ENCODE results near the gene SLC29A4. TPM values are rescaled to one million over a fixed set of nuclear protein-coding genes. Genes with fewer than 3 reads are reported as not detected.
A peak's percentile ranks its signal among the peaks of the same experiment; 100 is the strongest.
"Not testable (repeated sequence)": the region's sequence is repeated elsewhere in the genome, so short reads cannot be mapped to it uniquely, and the experiment has no call there.

SLC29A4 gene
- total RNA-seq, 5 donors from 2014 or later (not counting 1 experiment from before 2014, with no cell fraction given): 0.20 to 0.49 (median 0.32) TPM

- no peak overlapping the region for H3K27ac Mint-ChIP-seq
Observed at GRCh38 chr7:5279734-5280133, 3.0 kb upstream of the SLC29A4 start.

GRCh38 chr7:5281598-5282500, 894 bp upstream of the SLC29A4 start:
- POLR2A ChIA-PET; ATAC-seq (replicated peaks in 1 of 4); H3K36me3 Mint-ChIP-seq; H3K4me1 Mint-ChIP-seq; H3K9me3 Mint-ChIP-seq; H3K27ac ChIP-seq (ENCODE audit: low read length); H3K27ac Mint-ChIP-seq; H3K9me3 ChIP-seq; H3K4me3 ChIP-seq (ENCODE audit: control insufficient read depth in 1 of 2, extremely low read depth in 1 of 2, low read length in 1 of 2); CTCF ChIA-PET; H3K4me1 ChIP-seq (ENCODE audit: control insufficient read depth in 1 of 2, extremely low read depth in 1 of 2, insufficient read depth in 2 of 2, low read length in 2 of 2); DNase-seq; H3K36me3 ChIP-seq (ENCODE audit: control insufficient read depth in 2 of 2, extremely low read depth in 1 of 2, insufficient read depth in 1 of 2, low read length in 1 of 2): not testable (repeated sequence)
- WGBS (ENCODE audit: insufficient coverage): 68% methylated on average over 5 of the region's 19 CpGs
- H3K4me3 Mint-ChIP-seq: peak overlapping the region in 2 of 3 donors; percentile 59
- H3K27me3 Mint-ChIP-seq: peaks cover 4 to 25% of the 10 kb centered on the region in 2 donors
- peaks cover 0 to 44% of the 10 kb centered on the region in 2 experiments for H3K27me3 ChIP-seq (replicated peaks in 1 of 2; ENCODE audit: control insufficient read depth in 2 of 2, extremely low read depth in 1 of 2, insufficient read depth in 2 of 2, low read length in 1 of 2)

More at GRCh38 chr7:5279734-5280133, 3.0 kb upstream of the SLC29A4 start:
- 75% methylated on average over 3 of the region's 4 CpGs for WGBS (ENCODE audit: insufficient coverage)
- H3K4me3 ChIP-seq (ENCODE audit: control insufficient read depth in 1 of 2, extremely low read depth in 1 of 2, low read length in 1 of 2): no peak overlapping the region
- POLR2A ChIA-PET: no interaction called here
- no peak for ATAC-seq (replicated peaks in 1 of 4)
- no peaks in the 10 kb centered on the region for H3K9me3 ChIP-seq
- Mint-ChIP-seq H3K36me3 (no peaks in the 10 kb centered on the region), H3K27me3 (peaks cover 4 to 19% of the 10 kb centered on the region in 2 donors), H3K4me3 (no peak overlapping the region), H3K4me1 (peaks cover 0 to 2% (median 0%) of the 10 kb centered on the region in 3 donors), H3K9me3 (no peaks in the 10 kb centered on the region)
- H3K27me3 ChIP-seq (replicated peaks in 1 of 2; ENCODE audit: control insufficient read depth in 2 of 2, extremely low read depth in 1 of 2, insufficient read depth in 2 of 2, low read length in 1 of 2): peaks cover 0 to 39% of the 10 kb centered on the region in 2 experiments
- H3K36me3 ChIP-seq (ENCODE audit: control insufficient read depth in 2 of 2, extremely low read depth in 1 of 2, insufficient read depth in 1 of 2, low read length in 1 of 2): no peaks in the 10 kb centered on the region
- peaks cover 0 to 9% of the 10 kb centered on the region in 2 experiments for H3K4me1 ChIP-seq (ENCODE audit: control insufficient read depth in 1 of 2, extremely low read depth in 1 of 2, insufficient read depth in 2 of 2, low read length in 2 of 2)
- no peak for DNase-seq
- CTCF ChIA-PET: no interaction called here
- no peak overlapping the region for H3K27ac ChIP-seq (ENCODE audit: low read length)

GRCh38 chr7:5283421-5284303, 919 bp downstream of the SLC29A4 start:
- no peak overlapping the region for H3K4me3 ChIP-seq (ENCODE audit: control insufficient read depth in 1 of 2, extremely low read depth in 1 of 2, low read length in 1 of 2)
- peaks cover 4 to 26% of the 10 kb centered on the region in 2 donors for H3K27me3 Mint-ChIP-seq
- peaks cover 0 to 2% (median 0%) of the 10 kb centered on the region in 3 donors for H3K4me1 Mint-ChIP-seq
- no peaks in the 10 kb centered on the region for H3K9me3 Mint-ChIP-seq
- DNase-seq (no peak), ATAC-seq (replicated peaks in 1 of 4) (no peak)
- ChIA-PET POLR2A (no interaction called here), CTCF (no interaction called here)
- no peaks in the 10 kb centered on the region for H3K36me3 ChIP-seq (ENCODE audit: control insufficient read depth in 2 of 2, extremely low read depth in 1 of 2, insufficient read depth in 1 of 2, low read length in 1 of 2)
- H3K27ac Mint-ChIP-seq: no peak overlapping the region
- peaks cover 0 to 44% of the 10 kb centered on the region in 2 experiments for H3K27me3 ChIP-seq (replicated peaks in 1 of 2; ENCODE audit: control insufficient read depth in 2 of 2, extremely low read depth in 1 of 2, insufficient read depth in 2 of 2, low read length in 1 of 2)
- no peaks in the 10 kb centered on the region for H3K9me3 ChIP-seq
- WGBS (ENCODE audit: insufficient coverage): 15% methylated on average over 24 of the region's 46 CpGs
- peak overlapping the region in 1 of 3 donors; percentile 36 for H3K4me3 Mint-ChIP-seq
- peaks cover 0 to 9% of the 10 kb centered on the region in 2 experiments for H3K4me1 ChIP-seq (ENCODE audit: control insufficient read depth in 1 of 2, extremely low read depth in 1 of 2, insufficient read depth in 2 of 2, low read length in 2 of 2)
- H3K27ac ChIP-seq (ENCODE audit: low read length): no peak overlapping the region
- no peaks in the 10 kb centered on the region for H3K36me3 Mint-ChIP-seq

- peak overlapping the region in 2 of 3 donors; percentile 36 to 44 for H3K4me3 Mint-ChIP-seq
- peaks cover 0 to 2% (median 0%) of the 10 kb centered on the region in 3 donors for H3K4me1 Mint-ChIP-seq
- CTCF ChIA-PET: interaction anchor here in 1 of 2 donors (0.6 to 0.9 kb wide), 2 partner anchors 39 to 211 kb away, joined by 3 to 5 read pairs; no protein-coding TSS in a partner anchor
Observed at GRCh38 chr7:5284304-5285281, 1.9 kb downstream of the SLC29A4 start.

GRCh38 chr7:5286933-5287332, 4.2 kb downstream of the SLC29A4 start:
- POLR2A ChIA-PET: no interaction called here
- no peak for DNase-seq
- Mint-ChIP-seq H3K9me3 (no peaks in the 10 kb centered on the region), H3K27me3 (peaks cover 4 to 17% of the 10 kb centered on the region in 2 donors), H3K36me3 (no peaks in the 10 kb centered on the region), H3K4me1 (peaks cover 0 to 2% (median 0%) of the 10 kb centered on the region in 3 donors), H3K27ac (no peak overlapping the region), H3K4me3 (no peak overlapping the region)
- ATAC-seq (replicated peaks in 1 of 4): no peak
- Histone ChIP-seq H3K9me3 (no peaks in the 10 kb centered on the region), H3K27ac (ENCODE audit: low read length) (no peak overlapping the region), H3K27me3 (replicated peaks in 1 of 2; ENCODE audit: control insufficient read depth in 2 of 2, extremely low read depth in 1 of 2, insufficient read depth in 2 of 2, low read length in 1 of 2) (peaks cover 0 to 33% of the 10 kb centered on the region in 2 experiments), H3K4me1 (ENCODE audit: control insufficient read depth in 1 of 2, extremely low read depth in 1 of 2, insufficient read depth in 2 of 2, low read length in 2 of 2) (peaks cover 0 to 9% of the 10 kb centered on the region in 2 experiments), H3K4me3 (ENCODE audit: control insufficient read depth in 1 of 2, extremely low read depth in 1 of 2, low read length in 1 of 2) (no peak overlapping the region), H3K36me3 (ENCODE audit: control insufficient read depth in 2 of 2, extremely low read depth in 1 of 2, insufficient read depth in 1 of 2, low read length in 1 of 2) (no peaks in the 10 kb centered on the region)
- 87% methylated on average over 7 of the region's 9 CpGs for WGBS (ENCODE audit: insufficient coverage)
- CTCF ChIA-PET: interaction anchor here in 1 of 2 donors (0.5 kb wide), 1 partner anchor 218 kb away, joined by 3 read pairs; no protein-coding TSS in a partner anchor

More at GRCh38 chr7:5284304-5285281, 1.9 kb downstream of the SLC29A4 start:
- Mint-ChIP-seq H3K27me3 (peaks cover 4 to 26% of the 10 kb centered on the region in 2 donors), H3K9me3 (no peaks in the 10 kb centered on the region), H3K27ac (no peak overlapping the region), H3K36me3 (no peaks in the 10 kb centered on the region)
- no peak for ATAC-seq (replicated peaks in 1 of 4)
- POLR2A ChIA-PET: no interaction called here
- peak in 1 of 35 experiments; percentile 13 for DNase-seq
- Histone ChIP-seq H3K27ac (ENCODE audit: low read length) (no peak overlapping the region), H3K4me3 (ENCODE audit: control insufficient read depth in 1 of 2, extremely low read depth in 1 of 2, low read length in 1 of 2) (no peak overlapping the region), H3K27me3 (replicated peaks in 1 of 2; ENCODE audit: control insufficient read depth in 2 of 2, extremely low read depth in 1 of 2, insufficient read depth in 2 of 2, low read length in 1 of 2) (peaks cover 0 to 44% of the 10 kb centered on the region in 2 experiments), H3K4me1 (ENCODE audit: control insufficient read depth in 1 of 2, extremely low read depth in 1 of 2, insufficient read depth in 2 of 2, low read length in 2 of 2) (peaks cover 0 to 9% of the 10 kb centered on the region in 2 experiments), H3K36me3 (ENCODE audit: control insufficient read depth in 2 of 2, extremely low read depth in 1 of 2, insufficient read depth in 1 of 2, low read length in 1 of 2) (no peaks in the 10 kb centered on the region), H3K9me3 (no peaks in the 10 kb centered on the region)
- 64% methylated on average over 16 of the region's 24 CpGs for WGBS (ENCODE audit: insufficient coverage)
